A549 (cell line): Measurements from ENCODE around the gene RAB11FIP4. TPM values are rescaled to one million over a fixed set of nuclear protein-coding genes. Genes with fewer than 3 reads are reported as not detected.

Source experiments
- ATAC-seq, 2 experiments: fragments of 200-7000 bp in 1 of 2; fragments of >200 bp in 1 of 2; cut with Nextera tagmentation in 1 of 2; cut with Tn5 transposase in 1 of 2; 3 replicates each; pipeline versions ENCODE4 v1.8.0 to v1.9.1; 2018 to 2020; ENCODE audit warnings: mild to moderate bottlenecking in 1 of 2, moderate library complexity in 1 of 2
- CTCF ChIA-PET: fragments of 300-600 bp; sonication (Branson Sonifier 250); formaldehyde crosslinking; extraction: SDS; loops from one replicate; lab custom pipeline; 2021; ENCODE audit warnings: antibody characterized with exemption, inconsistent platforms; lab: Yijun Ruan, JAX
- POLR2A ChIA-PET: fragments of 350-600 bp; formaldehyde crosslinking; extraction: SDS; loops from one replicate; lab custom pipeline; 2021; ENCODE audit warnings: antibody characterized with exemption, inconsistent platforms; lab: Yijun Ruan, JAX
- DNase-seq, 2 experiments: peaks; one replicate each; pipeline versions ENCODE4 v3.0.0 to v3.0.0-alpha.2; 2011 to 2016; ENCODE audit warnings: low read depth in 1 of 2, low spot score in 1 of 2
- FAIRE-seq: peaks from 2 replicates; lab custom pipeline; 2011; peaks lifted over from hg19 to GRCh38; lab: Jason Lieb, UNC
- H3K27ac ChIP-seq, 2 experiments: fragments of >200 bp; sonication (Bioruptor Twin); formaldehyde crosslinking; 3 replicates each; pipeline ENCODE4 v1.5.1; 2016 to 2017
- H3K4me1 ChIP-seq: fragments of >200 bp; sonication (Bioruptor Twin); formaldehyde crosslinking; 3 replicates; pipeline ENCODE4 v1.6.1; 2016
- H3K4me2 ChIP-seq: fragments of >200 bp; sonication (Bioruptor Twin); formaldehyde crosslinking; 3 replicates; pipeline ENCODE4 v1.6.1; 2016
- H3K4me3 ChIP-seq: fragments of >200 bp; sonication (Bioruptor Twin); formaldehyde crosslinking; 3 replicates; pipeline ENCODE4 v1.5.1; 2016
- H3K9me3 ChIP-seq: fragments of >200 bp; sonication (Bioruptor Twin); formaldehyde crosslinking; 3 replicates; pipeline ENCODE4 v1.6.1; 2016
- CEBPB ChIP-seq, 2 experiments: fragments of >200 bp in 1 of 2; sonication (Bioruptor Twin) in 1 of 2; formaldehyde crosslinking in 1 of 2; IDR thresholded peaks; 2 replicates each; pipeline ENCODE4 v1.6.1; 2012 to 2016
- CTCF ChIP-seq: fragments of >200 bp; sonication (Bioruptor Twin); formaldehyde crosslinking; IDR thresholded peaks from 3 replicates; pipeline ENCODE4 v1.5.1; 2016
- EHF ChIP-seq: fragments of 250-450 bp; sonication (Bioruptor Pico); IDR thresholded peaks from 2 replicates; pipeline ENCODE4 v1.5.0; 2020; ENCODE audit warnings: mild to moderate bottlenecking
- EHMT2 ChIP-seq: fragments of 200-600 bp; sonication (generic); IDR thresholded peaks from 2 replicates; pipeline ENCODE4 v1.6.1; 2016; ENCODE audit warnings: antibody characterized with exemption, low read depth, mild to moderate bottlenecking, moderate library complexity
- ELK1 ChIP-seq: fragments of 150-350 bp; IDR thresholded peaks from 2 replicates; pipeline ENCODE4 v1.6.1; 2014; ENCODE audit warnings: low read depth, mild to moderate bottlenecking, low read length
- ESRRA ChIP-seq: fragments of 150-350 bp; IDR thresholded peaks from 2 replicates; pipeline ENCODE4 v1.6.1; 2014; ENCODE audit warnings: mild to moderate bottlenecking, low read length, borderline replicate concordance
- HMGXB4 ChIP-seq: fragments of 250-450 bp; sonication (Bioruptor Pico); IDR thresholded peaks from 2 replicates; pipeline ENCODE4 v1.5.0; 2021; ENCODE audit warnings: mild to moderate bottlenecking, moderate library complexity, borderline replicate concordance
- HOXB5 ChIP-seq: fragments of 250-450 bp; sonication (Bioruptor Pico); IDR thresholded peaks from 2 replicates; pipeline ENCODE4 v1.5.0; 2020; ENCODE audit warnings: mild to moderate bottlenecking, moderate library complexity
- KDM1A ChIP-seq: fragments of 200-600 bp; sonication (generic); IDR thresholded peaks from 2 replicates; pipeline ENCODE4 v1.6.1; 2016; ENCODE audit warnings: low read depth, mild to moderate bottlenecking
- POLR2A ChIP-seq: IDR thresholded peaks from 2 replicates; pipeline ENCODE4 v1.6.1; 2012; ENCODE audit warnings: mild to moderate bottlenecking, low read length
- RAD21 ChIP-seq, 2 experiments: fragments of >200 bp in 1 of 2; sonication (Bioruptor Twin) in 1 of 2; formaldehyde crosslinking in 1 of 2; IDR thresholded peaks in 1 of 2; conservative IDR thresholded peaks in 1 of 2; 2 replicates in 1 of 2; 3 replicates in 1 of 2; pipeline ENCODE4 v1.6.1; 2012 to 2018; ENCODE audit warnings: inconsistent platforms in 1 of 2
- RARB ChIP-seq: fragments of 250-450 bp; sonication (Bioruptor Pico); IDR thresholded peaks from 2 replicates; pipeline ENCODE4 v1.8.0; 2021; ENCODE audit warnings: mild to moderate bottlenecking, moderate library complexity
- REST ChIP-seq: fragments of 200-600 bp; sonication (generic); IDR thresholded peaks from 2 replicates; pipeline ENCODE4 v1.6.1; 2016; ENCODE audit warnings: antibody characterized with exemption, mild to moderate bottlenecking, moderate library complexity
- RFX5 ChIP-seq: fragments of 450-650 bp; IDR thresholded peaks from 2 replicates; pipeline ENCODE4 v1.7.1; 2014; ENCODE audit warnings: antibody characterized with exemption, mild to moderate bottlenecking, moderate library complexity
- TP53 ChIP-seq: fragments of 250-450 bp; sonication (Bioruptor Pico); IDR thresholded peaks from 2 replicates; pipeline ENCODE4 v1.5.0; 2021; ENCODE audit warnings: mild to moderate bottlenecking, moderate library complexity
- ZSCAN20 ChIP-seq: fragments of 250-450 bp; sonication (Bioruptor Pico); IDR thresholded peaks from 2 replicates; pipeline ENCODE4 v1.8.0; 2022; ENCODE audit warnings: mild to moderate bottlenecking, moderate library complexity
- WGBS: methylation state at CpG from one replicate; pipeline ENCODE4 v1.1.6; 2017; ENCODE audit errors: missing lambda C conversion rate; 5-methylcytosine and 5-hydroxymethylcytosine counted together
- polyA plus RNA-seq, 4 experiments: library from polyadenylated mRNA; depleted of rRNA in 3 of 4; stranded (reverse); fragments of >200 nt; fragmentation: RNase III in 1 of 4; extraction: RNeasy Plus Mini Kit Qiagen cat#74134 plus additional on column Dnase treatment in 1 of 4; gene quantifications; 2 replicates in 3 of 4; 3 replicates in 1 of 4; pipeline ENCODE4 v1.2.3, GENCODE V29; 2011 to 2017

Gene RAB11FIP4
- polyA plus RNA-seq, 2 of the 4 experiments (the other 2 are of a cell fraction), result 1.9 to 3.5 TPM

GRCh38 chr17:31401456-31402254, 10.2 kb downstream of the RAB11FIP4 start:
- POLR2A ChIA-PET, result no interaction called here
- H3K4me3 ChIP-seq, result no peak overlapping the region
- CTCF ChIA-PET, result interaction anchor here (0.8 to 2.3 kb wide), 7 partner anchors 12 to 185 kb away, joined by 3 to 14 read pairs (median 3); no protein-coding TSS in a partner anchor
- H3K4me1 ChIP-seq, result no peaks in the 10 kb centered on the region
- no peak for FAIRE-seq
- DNase-seq, result no peak
- H3K4me2 ChIP-seq, result no peak overlapping the region
- no peaks in the 10 kb centered on the region for H3K9me3 ChIP-seq
- TF ChIP-seq CTCF, result no peak
- no peak for TF ChIP-seq ZSCAN20
- no peak for TF ChIP-seq HMGXB4 (CRISPR knock-in tag)
- no peak for TF ChIP-seq ELK1
- TF ChIP-seq TP53 (CRISPR knock-in tag), result no peak
- TF ChIP-seq CEBPB (IDR thresholded peaks at IDR 0.05), result no peak
- no peak for TF ChIP-seq RFX5
- TF ChIP-seq RARB, result no peak
- no peak for TF ChIP-seq POLR2A
- TF ChIP-seq HOXB5 (CRISPR knock-in tag), result no peak
- no peak for TF ChIP-seq RAD21 (conservative IDR thresholded peaks at IDR 0.05 in 1 of 2, IDR thresholded peaks at IDR 0.05 in 1 of 2)
- no peak for TF ChIP-seq KDM1A
- no peak for TF ChIP-seq EHMT2
- no peak for TF ChIP-seq ESRRA
- no peak for TF ChIP-seq EHF (CRISPR knock-in tag)
- no peak for TF ChIP-seq REST
- no peak overlapping the region for H3K27ac ChIP-seq
- peak in 1 of 2 experiments; percentile 5; a peak in 1 of 6 replicates for ATAC-seq
- WGBS, result 64% methylated on average over 11 of the region's 11 CpGs
